NCI-H187 (cell line): ENCODE results near the gene ARPC2.

Source experiments
- DNase-seq, 2 experiments: peaks; one replicate each; lab custom pipeline; 2025; lab: John Stamatoyannopoulos, UW

The ARPC2 gene

GRCh38 chr2:218289639-218290315 lies 72.8 kb downstream of the ARPC2 start:
- DNase-seq, result no peak

DNA sequence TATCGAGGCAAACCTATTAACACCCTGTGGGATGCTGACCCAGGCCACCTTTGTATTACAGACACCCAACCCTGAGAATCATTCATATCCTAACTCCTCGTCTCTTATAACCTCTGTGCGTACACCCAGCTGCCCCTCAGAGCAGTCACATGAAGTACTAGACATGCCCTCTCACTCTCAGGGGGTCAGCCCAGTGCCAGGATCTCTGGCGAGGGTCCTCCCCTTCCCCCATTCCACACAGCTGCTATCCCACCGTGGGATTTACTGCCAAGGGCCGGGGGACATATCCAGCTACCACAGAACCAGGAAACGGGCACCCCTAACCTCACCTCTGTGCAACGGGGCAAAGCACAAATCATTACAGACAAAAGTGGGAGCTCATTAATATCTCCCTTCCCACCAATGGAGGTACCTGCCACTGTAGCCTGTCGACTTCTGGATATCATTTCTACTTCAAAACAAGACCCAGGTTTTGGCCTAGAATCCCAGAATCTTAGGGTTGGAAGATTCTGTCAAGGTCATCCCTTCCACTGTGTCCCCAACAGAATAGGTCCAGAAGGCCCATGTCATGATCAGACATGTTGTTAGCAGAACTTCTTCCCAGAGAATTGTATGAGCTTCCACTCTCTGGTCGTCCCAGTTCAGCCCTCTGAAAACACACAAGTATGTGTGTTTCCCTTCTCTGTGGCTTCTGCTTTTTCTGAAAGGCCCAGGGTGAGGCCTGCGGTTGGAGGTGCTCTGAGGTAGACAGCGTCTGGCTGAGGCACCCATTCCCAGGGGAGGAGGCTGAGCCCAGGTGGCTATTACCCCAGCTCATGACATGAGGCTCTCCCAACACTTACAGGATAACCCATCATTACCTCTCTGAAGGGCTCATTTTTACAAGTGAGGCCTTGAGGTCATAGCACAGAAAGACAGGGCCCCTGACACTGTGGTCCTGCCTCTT lies 73.6 kb downstream of the ARPC2 start:
- no peak for DNase-seq

DNA sequence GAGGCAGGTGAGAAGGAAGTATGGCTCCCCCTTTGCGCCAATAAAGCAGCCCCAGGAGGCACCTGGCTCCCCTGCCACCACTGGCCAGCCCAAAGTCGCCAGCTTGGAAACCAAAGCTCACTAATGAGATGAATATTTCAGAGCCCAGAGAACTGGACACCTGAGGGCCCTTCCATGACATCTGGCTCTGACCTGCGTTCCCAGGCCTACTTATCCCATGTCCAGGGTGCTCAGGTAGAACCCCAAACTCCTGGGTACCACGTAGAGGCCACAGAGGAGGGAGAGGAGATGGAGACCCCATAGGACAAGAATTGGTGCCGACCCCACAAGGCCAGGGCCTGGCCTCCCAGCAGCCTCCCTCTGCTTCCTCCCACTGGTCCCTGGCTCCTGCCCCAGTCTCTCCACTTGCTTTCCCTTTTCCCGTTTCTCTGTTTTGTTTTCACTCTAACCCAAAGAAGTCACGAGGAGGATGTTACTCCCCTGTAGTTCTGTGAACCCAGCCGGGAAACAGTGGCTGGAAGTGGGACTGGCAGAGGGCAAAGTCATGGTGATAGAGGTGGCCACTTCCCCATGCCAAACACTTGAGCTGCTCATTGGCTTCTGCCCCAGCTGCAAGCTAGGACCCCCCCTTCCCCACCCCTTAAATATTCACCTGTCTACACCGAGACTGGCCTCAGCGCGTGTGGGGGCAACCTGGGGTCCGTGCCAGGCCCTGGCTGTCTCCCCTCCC lies 74.5 kb downstream of the ARPC2 start:
- DNase-seq, result no peak

DNA sequence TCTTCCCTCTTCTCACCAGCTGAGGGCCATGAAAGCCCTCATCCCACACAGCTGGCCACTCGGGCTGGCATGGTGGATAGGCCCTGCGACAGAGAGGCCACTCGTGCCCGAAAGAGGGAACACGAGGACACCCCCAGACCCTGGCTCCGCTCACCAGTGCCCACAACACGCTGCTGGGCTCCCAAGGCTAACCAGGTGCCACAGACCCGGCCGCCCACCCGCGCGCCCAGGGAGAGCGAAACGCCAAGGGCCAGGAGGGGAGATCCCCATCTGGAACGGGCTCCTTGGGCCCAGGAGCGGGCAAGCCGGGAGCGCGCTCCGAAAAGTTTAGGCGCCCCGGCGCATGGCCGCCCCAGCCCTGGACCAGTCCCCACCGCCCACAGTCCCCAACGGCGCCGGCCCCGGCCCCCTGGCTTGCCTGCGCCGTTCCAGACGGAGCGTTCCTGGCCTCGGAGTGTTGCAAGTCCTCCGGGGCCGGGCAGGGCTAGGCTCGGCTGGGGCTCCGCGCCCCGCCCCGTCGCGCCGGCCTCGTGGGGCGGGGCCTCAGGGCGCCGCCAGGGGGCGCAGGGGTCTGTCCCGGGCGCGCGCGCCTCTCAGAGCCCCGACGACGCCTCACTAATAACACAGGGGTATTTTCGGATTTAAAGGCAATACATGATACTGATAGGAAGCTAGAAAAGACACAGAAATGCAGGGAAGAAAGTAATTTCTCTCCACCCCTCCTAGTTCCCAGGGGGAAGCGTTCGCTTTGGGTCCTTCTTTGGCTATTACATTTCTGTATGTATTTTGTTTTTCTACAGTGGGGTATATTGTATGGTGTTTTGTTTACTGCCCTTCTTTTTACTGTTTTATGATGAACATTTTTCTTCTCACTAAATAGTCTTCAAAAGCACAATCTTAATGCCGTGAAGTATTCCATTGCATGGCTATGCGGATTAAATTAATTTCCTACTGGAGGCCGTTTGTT lies 75.3 kb downstream of the ARPC2 start, which contains the start of gene TMBIM1:
TMBIM1 (minus strand) TSS at position 456 of the 967 bp plus-strand sequence. CDS start 10,362 bp downstream, outside the sequence.
- DNase-seq, result no peak

DNA sequence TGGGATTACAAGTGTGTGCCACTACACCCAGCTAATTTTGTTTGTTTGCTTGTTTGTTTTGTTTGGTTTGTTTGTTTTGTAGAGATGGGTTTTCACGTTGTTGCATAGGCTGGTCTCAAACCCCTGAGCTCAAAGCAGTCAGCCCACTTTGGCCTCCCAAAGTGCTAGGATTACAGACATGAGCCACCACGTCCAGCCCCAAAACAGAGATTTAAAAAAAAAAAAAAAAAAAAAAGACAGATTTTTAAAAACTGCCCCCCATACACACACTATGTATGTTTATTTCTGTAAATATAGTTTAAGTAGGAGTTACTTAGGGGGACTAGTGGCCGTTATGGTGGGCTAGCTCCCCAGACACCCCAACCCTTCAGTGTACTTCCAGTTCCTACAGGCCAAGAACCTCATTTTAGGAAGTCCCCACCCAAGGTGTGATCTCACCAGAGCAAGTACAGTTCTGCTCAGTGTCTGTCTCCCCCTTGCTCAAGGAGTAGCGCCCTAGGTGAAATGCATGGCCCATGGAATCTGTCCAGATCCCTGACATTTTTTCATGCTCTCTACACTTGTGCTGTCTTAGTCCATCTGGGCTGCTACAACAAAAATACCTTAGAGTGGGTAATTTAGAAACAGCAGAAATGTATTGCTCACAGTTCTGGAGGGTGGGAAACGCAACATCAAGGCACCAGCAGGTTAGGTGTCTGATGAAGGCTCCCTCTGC lies 76.9 kb downstream of the ARPC2 start:
- DNase-seq, result no peak

DNA sequence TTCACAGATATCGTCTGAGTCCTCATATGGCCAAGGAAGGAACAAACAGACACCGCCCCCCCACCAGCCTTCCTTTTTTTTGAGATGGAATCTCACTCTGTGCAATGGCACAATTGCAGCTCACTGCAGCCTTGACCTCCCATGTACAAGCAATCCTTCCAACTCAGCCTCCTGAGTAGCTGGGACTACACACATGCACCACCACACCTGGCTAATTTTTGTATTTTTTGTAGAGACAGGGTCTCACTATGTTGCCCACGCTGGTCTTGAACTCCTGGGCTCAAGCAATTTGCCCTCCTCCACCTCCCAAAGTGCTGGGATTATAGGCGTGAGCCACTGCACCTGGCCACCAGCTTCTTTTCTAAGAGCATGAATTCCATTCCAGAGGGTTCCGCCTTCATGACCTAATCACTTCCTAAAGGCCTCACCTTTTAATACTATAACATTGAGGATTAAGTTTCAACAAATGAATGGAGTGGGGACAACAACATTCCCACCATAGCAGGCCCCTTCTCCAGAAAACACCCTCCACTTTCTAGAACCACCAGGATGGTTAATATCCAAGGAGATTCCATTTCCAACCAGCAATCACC lies 77.5 kb downstream of the ARPC2 start:
- DNase-seq, result no peak

- no peak for DNase-seq
These were observed 78.0 kb downstream of the ARPC2 start for GRCh38 chr2:218295029-218295428.

DNA sequence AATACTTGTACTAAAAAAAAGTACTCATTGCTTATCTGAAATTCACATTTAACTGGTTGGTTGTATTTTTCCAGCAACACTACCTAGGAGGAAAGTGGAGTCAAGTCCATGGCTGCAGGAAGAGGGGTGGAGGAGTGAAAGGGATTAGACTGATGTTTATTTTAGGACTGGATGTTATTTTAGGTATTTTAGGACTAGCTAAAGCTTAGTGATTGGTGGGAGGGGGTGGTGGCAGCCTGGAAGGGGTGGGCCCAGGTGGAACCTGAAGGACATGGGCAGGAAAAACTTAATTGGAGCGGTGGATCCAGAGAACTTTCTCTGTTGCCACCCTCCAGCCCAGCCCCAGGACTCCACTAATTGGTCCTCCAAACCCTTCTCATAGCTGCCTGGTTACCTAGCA lies 79.2 kb downstream of the ARPC2 start:
- DNase-seq, result no peak

DNA sequence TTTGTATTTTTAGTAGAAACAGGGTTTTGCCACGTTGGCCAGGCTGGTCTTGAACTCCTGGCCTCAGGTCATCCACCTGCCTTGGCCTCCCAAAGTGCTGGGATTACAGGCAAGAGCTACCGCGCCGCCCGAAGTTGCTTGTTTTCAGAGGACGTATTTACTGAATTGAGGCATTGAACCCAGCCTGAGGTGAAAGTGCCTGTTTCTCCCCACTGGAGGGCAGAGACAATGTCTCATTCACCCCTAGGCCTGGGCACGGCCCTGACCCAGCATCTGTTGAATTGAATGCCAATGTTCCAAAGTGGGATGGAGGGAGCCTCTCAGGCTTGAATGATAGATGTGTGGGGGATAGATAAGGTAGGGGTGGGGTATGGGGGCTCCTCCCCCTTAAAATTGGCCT lies 79.9 kb downstream of the ARPC2 start:
- no peak for DNase-seq

GRCh38 chr2:218298314-218298875 lies 81.4 kb downstream of the ARPC2 start:
- no peak for DNase-seq

DNA sequence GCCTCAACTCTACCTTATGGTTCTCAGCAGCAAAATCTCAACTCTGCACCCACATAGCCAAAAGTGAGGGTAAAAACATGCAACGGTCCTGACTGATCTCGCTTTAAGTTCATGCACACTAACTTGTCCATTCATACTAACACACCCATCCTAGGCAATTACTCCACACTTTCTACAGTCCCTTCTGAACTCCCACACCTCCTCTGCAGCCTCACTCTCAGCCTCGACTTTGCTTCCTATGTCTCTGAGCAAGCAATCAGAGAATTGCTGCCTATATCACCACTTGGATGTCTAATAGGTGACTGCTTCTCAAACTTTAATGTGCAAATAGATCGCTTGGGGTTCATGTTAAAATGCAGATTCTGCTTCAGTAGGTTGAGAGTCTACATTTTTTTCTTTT lies 83.2 kb downstream of the ARPC2 start:
- no peak for DNase-seq

DNA sequence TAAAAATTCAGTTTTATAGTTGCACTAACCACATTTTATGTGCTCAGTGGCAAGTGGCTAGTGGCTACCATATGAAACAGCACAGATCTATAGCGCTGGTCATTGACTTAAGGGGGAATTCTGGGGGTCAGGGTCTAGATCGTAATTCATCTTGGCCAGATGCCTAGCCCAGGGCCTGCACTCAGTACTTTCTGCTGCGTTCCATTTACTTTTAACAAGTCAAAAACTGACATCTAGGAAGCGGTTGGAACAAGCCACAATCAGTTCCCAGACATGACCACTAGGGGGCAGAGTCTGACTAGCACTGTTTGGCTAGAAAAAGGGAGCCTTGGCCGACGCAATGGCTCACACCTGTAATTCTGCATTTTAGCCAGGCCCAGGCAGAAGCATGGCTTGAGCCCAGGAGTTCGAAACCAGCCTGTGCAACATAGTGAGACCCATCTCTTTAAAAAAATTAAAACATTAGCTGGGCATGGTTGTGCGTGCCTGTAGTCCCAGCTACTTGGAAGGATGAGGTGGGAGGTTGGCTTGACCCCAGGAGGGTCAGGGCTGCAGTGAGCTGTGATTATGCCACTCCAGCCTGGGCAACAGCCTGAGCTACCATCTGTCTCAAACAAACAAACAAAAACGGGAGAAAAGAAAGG lies 84.3 kb downstream of the ARPC2 start:
- DNase-seq, result peak; percentile 39 to 49
